Measurements from ENCODE around the gene SLC36A3.
"Not testable (repeated sequence)": the region's sequence is repeated elsewhere in the genome, so short reads cannot be mapped to it uniquely, and the experiment has no call there.

Gene SLC36A3

GRCh38 chr5:151303666-151304065 is at the start of gene SLC36A3:
Gene SLC36A3 (minus strand): TSS chr5:151303766. CDS start chr5:151303354, 412 bp downstream.
- no peak for DNase-seq

GRCh38 chr5:151351671-151352070 is 48.1 kb upstream of the SLC36A3 start:
- DNase-seq: no peak

GRCh38 chr5:151348789-151349188 is 45.2 kb upstream of the SLC36A3 start:
- DNase-seq: no peak

- no peak for DNase-seq
These were observed 43.8 kb upstream of the SLC36A3 start, which contains the start of gene SLC36A2 for GRCh38 chr5:151347369-151347768. Gene SLC36A2 (minus strand): TSS chr5:151347559. CDS start chr5:151347460, 99 bp downstream.

- no peak for DNase-seq
These were observed 42.4 kb upstream of the SLC36A3 start for GRCh38 chr5:151345808-151346478.

GRCh38 chr5:151345187-151345807 is 41.7 kb upstream of the SLC36A3 start:
- DNase-seq: no peak

- DNase-seq: no peak
These were observed 40.5 kb upstream of the SLC36A3 start for GRCh38 chr5:151344088-151344487.

- DNase-seq: no peak
These were observed 36.4 kb upstream of the SLC36A3 start for GRCh38 chr5:151340004-151340403.

- no peak for DNase-seq
These were observed 35.2 kb upstream of the SLC36A3 start for GRCh38 chr5:151338734-151339133.

- no peak for DNase-seq
These were observed 29.3 kb upstream of the SLC36A3 start for GRCh38 chr5:151332857-151333256.

GRCh38 chr5:151328734-151329133 is 25.2 kb upstream of the SLC36A3 start:
- DNase-seq: no peak

GRCh38 chr5:151327585-151327984 is 24.0 kb upstream of the SLC36A3 start:
- DNase-seq: no peak

- no peak for DNase-seq
These were observed 22.7 kb upstream of the SLC36A3 start for GRCh38 chr5:151326266-151326665.

- DNase-seq: no peak
These were observed 16.9 kb upstream of the SLC36A3 start for GRCh38 chr5:151320481-151320880.

- DNase-seq: no peak
These were observed 15.5 kb upstream of the SLC36A3 start for GRCh38 chr5:151318850-151319732.

- DNase-seq: no peak
These were observed 14.3 kb upstream of the SLC36A3 start for GRCh38 chr5:151317871-151318270.

GRCh38 chr5:151315998-151316597 is 12.5 kb upstream of the SLC36A3 start:
- DNase-seq: peak; percentile 30

GRCh38 chr5:151313357-151313756 is 9.8 kb upstream of the SLC36A3 start:
- no peak for DNase-seq

GRCh38 chr5:151312756-151313324 is 9.3 kb upstream of the SLC36A3 start:
- no peak for DNase-seq

- no peak for DNase-seq
These were observed 7.4 kb upstream of the SLC36A3 start for GRCh38 chr5:151310932-151311331.

GRCh38 chr5:151309821-151310220 is 6.3 kb upstream of the SLC36A3 start:
- not testable (repeated sequence) for DNase-seq

- DNase-seq: not testable (repeated sequence)
These were observed 5.7 kb upstream of the SLC36A3 start for GRCh38 chr5:151309266-151309665.
